Urinary bladder (tissue), 4 donors: ENCODE measurements around the gene COPS2. TPM values are rescaled to one million over a fixed set of nuclear protein-coding genes. Genes with fewer than 3 reads are reported as not detected.

Source experiments
- DNase-seq: peaks from one replicate; pipeline ENCODE4 v3.0.0-alpha.2; 2015; ENCODE audit errors: extremely low spot score
- H3K27ac ChIP-seq: one replicate; pipeline ENCODE4 v1.5.1; 2013; ENCODE audit warnings: low read depth, mild to moderate bottlenecking, moderate library complexity
- H3K36me3 ChIP-seq: one replicate; pipeline ENCODE4 v1.6.1; 2013; ENCODE audit warnings: mild to moderate bottlenecking, moderate library complexity; ENCODE audit not compliant: insufficient read depth
- H3K4me1 ChIP-seq: one replicate; pipeline ENCODE4 v1.6.1; 2013; ENCODE audit warnings: mild to moderate bottlenecking, moderate library complexity; ENCODE audit not compliant: insufficient read depth
- H3K4me3 ChIP-seq: one replicate; pipeline ENCODE4 v1.5.1; 2013; ENCODE audit warnings: low read depth, low read length
- WGBS: extraction: QIAGEN DNeasy Blood & Tissue Kit; methylation state at CpG from one replicate; pipeline ENCODE4 v1.1.7; 2013; 5-methylcytosine and 5-hydroxymethylcytosine counted together
- polyA plus RNA-seq: library from polyadenylated mRNA; stranded (reverse); fragments of 200-250 nt; gene quantifications from one replicate; pipeline ENCODE4 v1.2.3, GENCODE V29; 2013
- total RNA-seq: library from RNA; depleted of rRNA; stranded (reverse); fragments of >200 nt; gene quantifications from one replicate; pipeline ENCODE4 v1.2.3, GENCODE V29; 2014
- donor health status: healthy with polysubstance abuse.
- donor health status: healthy.

Gene COPS2
- total and polyA plus RNA-seq, 2 donors = 59.1 to 139 TPM

- no peaks in the 10 kb centered on the region for H3K4me1 ChIP-seq
- H3K27ac ChIP-seq = no peak overlapping the region
- DNase-seq = no peak
- H3K4me3 ChIP-seq = no peak overlapping the region
- 85% methylated on average over 2 of the region's 2 CpGs for WGBS
- H3K36me3 ChIP-seq = no peaks in the 10 kb centered on the region
Observed at GRCh38 chr15:49110158-49110944, 45.0 kb downstream of the COPS2 start.

GRCh38 chr15:49103002-49103401, 52.4 kb downstream of the COPS2 start:
- 63% methylated on average over 2 of the region's 2 CpGs for WGBS
- H3K4me3 ChIP-seq = no peak overlapping the region
- H3K36me3 ChIP-seq = no peaks in the 10 kb centered on the region
- H3K27ac ChIP-seq = no peak overlapping the region
- DNase-seq = no peak
- H3K4me1 ChIP-seq = no peaks in the 10 kb centered on the region

DNA sequence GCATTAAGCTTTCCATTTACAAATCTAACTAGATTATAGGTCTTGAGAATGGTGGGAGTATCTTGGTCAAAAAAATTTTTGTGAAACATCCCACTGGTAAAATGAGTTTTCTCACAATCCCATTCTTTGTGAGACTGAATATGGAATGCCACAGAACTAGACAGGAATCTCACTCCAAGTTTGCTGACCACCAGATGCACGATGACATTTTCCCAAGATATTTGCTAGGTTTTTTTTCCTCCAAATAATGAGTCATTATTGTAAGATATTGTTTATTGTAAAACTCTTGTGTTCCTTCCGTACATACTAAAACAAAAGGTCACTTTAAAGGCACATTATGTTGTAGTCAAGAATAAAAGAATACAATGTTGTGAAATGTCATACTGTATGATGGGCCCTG, 53.9 kb downstream of the COPS2 start:
- Histone ChIP-seq H3K4me1 (no peaks in the 10 kb centered on the region), H3K27ac (no peak overlapping the region), H3K36me3 (no peaks in the 10 kb centered on the region), H3K4me3 (no peak overlapping the region)
- WGBS = 78% methylated on average over 2 of the region's 2 CpGs
- no peak for DNase-seq

GRCh38 chr15:49096090-49096750, 59.2 kb downstream of the COPS2 start:
- no peak for DNase-seq
- no peaks in the 10 kb centered on the region for H3K4me1 ChIP-seq
- no peak overlapping the region for H3K4me3 ChIP-seq
- no peak overlapping the region for H3K27ac ChIP-seq
- no peaks in the 10 kb centered on the region for H3K36me3 ChIP-seq

DNA sequence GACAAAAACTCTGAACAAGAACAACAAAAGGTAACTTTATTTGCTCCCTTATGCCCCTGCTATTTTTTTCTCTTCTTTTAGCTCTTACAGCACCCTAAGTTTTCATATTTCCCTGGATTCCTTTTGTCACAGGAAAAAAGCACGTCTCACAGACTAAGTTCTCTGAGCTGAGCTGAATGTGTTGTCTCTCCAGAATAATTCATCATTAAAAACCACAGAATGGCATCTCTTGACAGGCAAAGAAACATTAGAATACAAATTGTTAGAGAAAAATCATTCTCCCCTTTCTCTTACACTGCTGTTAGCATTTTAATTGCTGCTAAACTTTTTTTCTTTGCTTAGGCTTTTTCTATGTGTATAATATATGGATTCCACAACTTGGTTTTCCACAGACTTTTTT, 60.5 kb downstream of the COPS2 start:
- no peak overlapping the region for H3K4me3 ChIP-seq
- no peaks in the 10 kb centered on the region for H3K36me3 ChIP-seq
- 61% methylated on average over 1 of the region's 1 CpG for WGBS
- DNase-seq = no peak
- H3K27ac ChIP-seq = no peak overlapping the region
- H3K4me1 ChIP-seq = no peaks in the 10 kb centered on the region

DNA sequence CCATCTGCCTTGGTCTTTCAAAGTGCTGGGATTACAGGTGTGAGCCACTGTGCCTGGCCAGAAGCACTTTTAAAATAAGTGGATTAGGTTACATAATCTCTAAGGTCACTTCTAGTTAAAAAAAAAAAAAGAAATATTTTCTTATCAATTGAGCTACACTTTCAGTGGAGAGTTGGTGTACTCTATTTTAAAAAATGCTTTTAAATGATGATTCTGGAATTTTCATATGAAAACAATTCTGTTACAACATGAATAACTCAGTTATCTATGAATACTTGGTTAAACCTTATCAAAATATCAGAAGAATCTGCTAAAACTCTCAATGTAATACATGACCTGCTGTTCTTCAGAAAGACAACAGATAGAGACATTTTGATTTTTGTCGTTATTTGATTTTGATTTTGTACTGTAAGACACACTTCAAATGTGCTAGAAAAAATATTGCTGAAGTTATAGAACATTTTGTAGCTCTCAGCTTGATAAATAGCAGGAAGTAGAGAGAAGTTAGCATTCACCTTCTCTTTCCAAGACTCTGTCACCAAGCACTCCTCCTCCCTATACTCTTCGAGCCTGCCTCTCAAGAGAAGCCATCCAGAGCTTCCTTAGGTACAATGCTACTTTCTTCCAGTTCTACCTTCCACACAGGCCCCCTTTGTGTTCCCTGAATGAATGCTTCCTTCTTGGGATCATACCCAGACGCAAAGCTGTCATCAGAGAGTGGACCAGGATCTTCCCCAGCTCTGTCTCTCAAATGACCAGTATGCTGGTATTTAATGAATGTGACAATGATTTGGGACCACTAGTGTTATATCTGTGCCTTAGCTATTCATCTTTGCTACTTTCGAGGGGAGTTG, 61.9 kb downstream of the COPS2 start:
- no peaks in the 10 kb centered on the region for H3K36me3 ChIP-seq
- no peaks in the 10 kb centered on the region for H3K4me1 ChIP-seq
- 85% methylated on average over 4 of the region's 4 CpGs for WGBS
- DNase-seq = no peak
- no peak overlapping the region for H3K4me3 ChIP-seq
- no peak overlapping the region for H3K27ac ChIP-seq

- no peak for DNase-seq
- WGBS = 81% methylated on average over 4 of the region's 4 CpGs
- H3K4me1 ChIP-seq = no peaks in the 10 kb centered on the region
Observed at GRCh38 chr15:49088996-49089395, 66.4 kb downstream of the COPS2 start.

GRCh38 chr15:49085696-49086459, 69.5 kb downstream of the COPS2 start:
- no peak for DNase-seq
- 75% methylated on average over 5 of the region's 5 CpGs for WGBS

More at GRCh38 chr15:49088996-49089395, 66.4 kb downstream of the COPS2 start:
- H3K27ac ChIP-seq = no peak overlapping the region
- H3K4me3 ChIP-seq = no peak overlapping the region
- no peaks in the 10 kb centered on the region for H3K36me3 ChIP-seq

GRCh38 chr15:49084285-49084570, 71.2 kb downstream of the COPS2 start:
- Histone ChIP-seq H3K4me3 (no peak overlapping the region), H3K4me1 (no peaks in the 10 kb centered on the region), H3K36me3 (no peaks in the 10 kb centered on the region), H3K27ac (no peak overlapping the region)
- DNase-seq = no peak
- WGBS = 91% methylated on average over 3 of the region's 3 CpGs

More at GRCh38 chr15:49085696-49086459, 69.5 kb downstream of the COPS2 start:
- Histone ChIP-seq H3K27ac (no peak overlapping the region), H3K4me3 (peak overlapping the region; percentile 7), H3K36me3 (no peaks in the 10 kb centered on the region), H3K4me1 (no peaks in the 10 kb centered on the region)

GRCh38 chr15:49083401-49084284, 71.8 kb downstream of the COPS2 start:
- DNase-seq = no peak
- Histone ChIP-seq H3K4me3 (no peak overlapping the region), H3K4me1 (no peaks in the 10 kb centered on the region), H3K27ac (no peak overlapping the region), H3K36me3 (no peaks in the 10 kb centered on the region)
- WGBS = 80% methylated on average over 5 of the region's 5 CpGs

DNA sequence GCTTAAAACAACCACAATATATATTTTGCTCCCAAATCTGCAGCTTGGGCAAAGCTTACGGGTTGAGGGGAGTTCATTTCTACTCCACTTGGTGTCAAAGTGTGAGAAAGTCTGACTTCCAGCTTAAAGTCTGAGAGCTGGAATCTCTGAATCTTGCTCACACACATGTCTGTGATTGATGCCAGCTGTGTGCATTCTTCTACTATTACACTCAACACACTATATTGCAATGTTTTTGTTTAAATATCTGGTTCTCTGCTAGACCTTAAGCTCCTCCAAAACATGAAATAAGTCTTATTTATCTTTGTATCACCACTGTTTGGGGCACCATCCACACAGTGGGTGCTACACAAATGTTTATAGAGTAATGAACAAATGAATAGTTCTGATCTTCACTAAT, 72.4 kb downstream of the COPS2 start:
- no peaks in the 10 kb centered on the region for H3K4me1 ChIP-seq
- DNase-seq = no peak
- no peaks in the 10 kb centered on the region for H3K36me3 ChIP-seq
- H3K4me3 ChIP-seq = no peak overlapping the region
- WGBS = 35% methylated on average over 1 of the region's 1 CpG
- H3K27ac ChIP-seq = no peak overlapping the region

GRCh38 chr15:49079340-49080039, 75.9 kb downstream of the COPS2 start:
- no peak for DNase-seq
- Histone ChIP-seq H3K4me1 (no peaks in the 10 kb centered on the region), H3K27ac (no peak overlapping the region), H3K4me3 (no peak overlapping the region), H3K36me3 (no peaks in the 10 kb centered on the region)
- 89% methylated on average over 23 of the region's 23 CpGs for whole genome bisulfite sequencing
